GM23338 (cell line): ENCODE results near the gene GTSF1L. TPM values are rescaled to one million over a fixed set of nuclear protein-coding genes. Genes with fewer than 3 reads are reported as not detected.

Experiments
- ATAC-seq: fragments of 200-7000 bp; cut with Tn5 transposase; 3 replicates; pipeline ENCODE4 v1.9.1; 2020
- DNase-seq: peaks from one replicate; pipeline ENCODE4 v3.0.0-alpha.2; 2015; ENCODE audit warnings: low spot score
- H2AFZ ChIP-seq: fragments of 200-600 bp; sonication (generic); 2 replicates; pipeline ENCODE4 v1.8.0; 2016; ENCODE audit warnings: antibody characterized with exemption, mild to moderate bottlenecking, moderate library complexity
- H3F3A ChIP-seq: fragments of 200-600 bp; sonication (generic); replicated peaks from 2 replicates; pipeline ENCODE4 v1.8.0; 2017; ENCODE audit warnings: antibody characterized with exemption, mixed run types, low read depth
- H3K27ac ChIP-seq: fragments of 200-600 bp; sonication (generic); 2 replicates; pipeline ENCODE4 v1.6.1; 2016; ENCODE audit warnings: low read depth
- H3K27me3 ChIP-seq: fragments of 200-600 bp; sonication (generic); 2 replicates; pipeline ENCODE4 v1.8.0; 2016; ENCODE audit warnings: mild to moderate bottlenecking, mixed run types, moderate library complexity; ENCODE audit not compliant: insufficient read depth
- H3K36me3 ChIP-seq: fragments of 200-600 bp; sonication (generic); 2 replicates; pipeline ENCODE4 v1.8.0; 2016; ENCODE audit warnings: mild to moderate bottlenecking; ENCODE audit not compliant: insufficient read depth
- H3K4me1 ChIP-seq: fragments of 200-600 bp; sonication (generic); 2 replicates; pipeline ENCODE4 v1.8.0; 2016; ENCODE audit warnings: mild to moderate bottlenecking, moderate library complexity; ENCODE audit not compliant: insufficient read depth
- H3K4me2 ChIP-seq: fragments of 200-600 bp; sonication (generic); 2 replicates; pipeline ENCODE4 v1.7.1; 2017; ENCODE audit warnings: mixed run types
- H3K4me3 ChIP-seq: fragments of 200-600 bp; sonication (generic); 2 replicates; pipeline ENCODE4 v1.6.1; 2016; ENCODE audit warnings: mixed run types
- H3K79me2 ChIP-seq: fragments of 200-600 bp; sonication (generic); replicated peaks from 2 replicates; pipeline ENCODE4 v1.8.0; 2017; ENCODE audit warnings: mild to moderate bottlenecking; ENCODE audit not compliant: insufficient read depth
- H3K9me2 ChIP-seq: fragments of 200-600 bp; sonication (generic); 2 replicates; pipeline ENCODE4 v1.8.0; 2017; ENCODE audit not compliant: insufficient read depth
- H4K20me1 ChIP-seq: fragments of 200-600 bp; sonication (generic); replicated peaks from 2 replicates; pipeline ENCODE4 v1.8.0; 2017; ENCODE audit warnings: mild to moderate bottlenecking; ENCODE audit not compliant: insufficient read depth
- H3K27ac Mint-ChIP-seq: 2 replicates; pipeline ENCODE4 v1.8.0; 2020; ENCODE audit warnings: inconsistent platforms, mild to moderate bottlenecking, moderate library complexity, mixed read lengths
- H3K27me3 Mint-ChIP-seq: 3 replicates; pipeline ENCODE4 v1.8.0; 2022; ENCODE audit warnings: low read depth, mild to moderate bottlenecking, moderate library complexity, mixed read lengths, inconsistent platforms; ENCODE audit not compliant: insufficient read depth, poor library complexity
- H3K36me3 Mint-ChIP-seq: 3 replicates; pipeline ENCODE4 v1.8.0; 2021; ENCODE audit warnings: low read depth, mild to moderate bottlenecking, inconsistent platforms, moderate library complexity, mixed read lengths
- H3K4me1 Mint-ChIP-seq: 3 replicates; pipeline ENCODE4 v1.8.0; 2020; ENCODE audit warnings: mild to moderate bottlenecking, inconsistent platforms, mixed read lengths
- H3K4me3 Mint-ChIP-seq: 3 replicates; pipeline ENCODE4 v1.8.0; 2021; ENCODE audit warnings: moderate library complexity, mild to moderate bottlenecking, inconsistent platforms, mixed read lengths
- H3K9me3 Mint-ChIP-seq: 3 replicates; pipeline ENCODE4 v1.8.0; 2020; ENCODE audit warnings: moderate library complexity, mild to moderate bottlenecking, inconsistent platforms, mixed read lengths
- CREB1 ChIP-seq: fragments of 250-450 bp; sonication (Bioruptor Pico); IDR thresholded peaks from 2 replicates; pipeline ENCODE4 v1.5.0; 2020; ENCODE audit warnings: low read depth, mild to moderate bottlenecking, moderate library complexity
- CTCF ChIP-seq, 2 experiments: fragments of 200-600 bp in 1 of 2; sonication (generic) in 1 of 2; conservative IDR thresholded peaks; 2 replicates each; pipeline versions ENCODE4 v1.5.1 to v1.6.1; 2016 to 2017; ENCODE audit warnings: antibody characterized with exemption in 2 of 2, low read depth in 2 of 2, mild to moderate bottlenecking in 2 of 2, moderate library complexity in 1 of 2
- ETS1 ChIP-seq: IDR thresholded peaks from 2 replicates; pipeline ENCODE4 v1.6.1; 2016; ENCODE audit warnings: antibody characterized with exemption
- EZH2 ChIP-seq: fragments of 200-600 bp; sonication (generic); IDR thresholded peaks from one replicate; pipeline ENCODE4 v1.8.0; 2017; ENCODE audit warnings: antibody characterized with exemption, mild to moderate bottlenecking, low read depth; ENCODE audit not compliant: unreplicated experiment
- EZH2phosphoT487 ChIP-seq: fragments of 200-600 bp; sonication (generic); IDR thresholded peaks from one replicate; pipeline ENCODE4 v1.8.1; 2018; ENCODE audit warnings: antibody characterized with exemption; ENCODE audit not compliant: unreplicated experiment
- JUNB ChIP-seq: IDR thresholded peaks from one replicate; pipeline ENCODE4 v1.6.1; 2016; ENCODE audit warnings: antibody characterized with exemption; ENCODE audit not compliant: unreplicated experiment
- NANOG ChIP-seq: IDR thresholded peaks from 2 replicates; pipeline ENCODE4 v1.6.1; 2016; ENCODE audit warnings: antibody characterized with exemption, borderline replicate concordance
- POLR2AphosphoS5 ChIP-seq: IDR thresholded peaks from 2 replicates; pipeline ENCODE4 v1.6.1; 2016; ENCODE audit warnings: antibody characterized with exemption, low read depth
- REST ChIP-seq: IDR thresholded peaks from one replicate; pipeline ENCODE4 v1.6.1; 2018; ENCODE audit warnings: antibody characterized with exemption; ENCODE audit not compliant: unreplicated experiment
- STAT1 ChIP-seq: IDR thresholded peaks from one replicate; pipeline ENCODE4 v1.6.1; 2016; ENCODE audit warnings: antibody characterized with exemption; ENCODE audit not compliant: unreplicated experiment
- ZNF114 ChIP-seq: fragments of 250-450 bp; sonication (Bioruptor Pico); IDR thresholded peaks from 2 replicates; pipeline ENCODE4 v1.5.0; 2020; ENCODE audit warnings: mild to moderate bottlenecking, moderate library complexity
- ZNF331 ChIP-seq: fragments of 250-450 bp; sonication (Bioruptor Pico); IDR thresholded peaks from 2 replicates; pipeline ENCODE4 v1.5.0; 2020; ENCODE audit warnings: low read depth, mild to moderate bottlenecking, moderate library complexity
- ZNF462 ChIP-seq: fragments of 250-450 bp; sonication (Bioruptor Pico); IDR thresholded peaks from 2 replicates; pipeline ENCODE4 v1.5.0; 2020; ENCODE audit warnings: mild to moderate bottlenecking, moderate library complexity
- polyA plus RNA-seq: library from polyadenylated mRNA; unstranded; fragments of >200 nt; fragmentation: Nextera tagmentation; extraction: Ambion mirVana; gene quantifications from 2 replicates; pipeline ENCODE4 v1.2.1, GENCODE V29; 2016
- total RNA-seq: library from RNA; depleted of rRNA; stranded (reverse); fragments of >200 nt; shearing (Covaris generic); gene quantifications from 2 replicates; pipeline ENCODE4 v1.2.3, GENCODE V29; 2014

Gene GTSF1L
- total and polyA plus RNA-seq, 2 experiments from 2014 or later, result not detected

GRCh38 chr20:43680981-43681380 lies 45.8 kb downstream of the GTSF1L start:
- H3K9me3 Mint-ChIP-seq, result peaks cover 3% of the 10 kb centered on the region; the same call in 1 of the 3 replicates
- Histone ChIP-seq H3K27ac (no peak overlapping the region), H3K4me1 (no peaks in the 10 kb centered on the region), H3K9me2 (no peaks in the 10 kb centered on the region), H3K27me3 (no peaks in the 10 kb centered on the region), H3F3A (no peaks in the 10 kb centered on the region), H3K79me2 (peaks cover 48% of the 10 kb centered on the region), H3K4me3 (no peak overlapping the region), H2AFZ (no peak overlapping the region), H3K36me3 (peaks cover 3% of the 10 kb centered on the region; the same call in 1 of the 2 replicates), H4K20me1 (peaks cover 6% of the 10 kb centered on the region), H3K4me2 (no peak overlapping the region)
- peak overlapping the region; percentile 18; the same call in 1 of the 2 replicates for H3K27ac Mint-ChIP-seq
- no peak for DNase-seq
- H3K4me1 Mint-ChIP-seq, result peaks cover 9% of the 10 kb centered on the region; the same call in 2 of the 3 replicates
- H3K27me3 Mint-ChIP-seq, result peaks cover 6% of the 10 kb centered on the region
- no peak overlapping the region for H3K4me3 Mint-ChIP-seq
- TF ChIP-seq POLR2AphosphoS5 (no peak), CTCF (conservative IDR thresholded peaks at IDR 0.05; ENCODE audit: low read depth in 2 of 2) (no peak), ETS1 (no peak), EZH2phosphoT487 (no peak), ZNF331 (CRISPR knock-in tag) (no peak), ZNF114 (CRISPR knock-in tag) (no peak), ZNF462 (no peak), REST (no peak), CREB1 (no peak), EZH2 (no peak), JUNB (no peak), NANOG (no peak), STAT1 (no peak)
- ATAC-seq, result no peak
- peaks cover 55% of the 10 kb centered on the region for H3K36me3 Mint-ChIP-seq
